Measurements from ENCODE around the gene F13B. TPM values are rescaled to one million over a fixed set of nuclear protein-coding genes. Genes with fewer than 3 reads are reported as not detected.

Gene F13B
- total and polyA plus RNA-seq, 2 of the 4 experiments (the other 2 are of a cell fraction), result not detected

DNA sequence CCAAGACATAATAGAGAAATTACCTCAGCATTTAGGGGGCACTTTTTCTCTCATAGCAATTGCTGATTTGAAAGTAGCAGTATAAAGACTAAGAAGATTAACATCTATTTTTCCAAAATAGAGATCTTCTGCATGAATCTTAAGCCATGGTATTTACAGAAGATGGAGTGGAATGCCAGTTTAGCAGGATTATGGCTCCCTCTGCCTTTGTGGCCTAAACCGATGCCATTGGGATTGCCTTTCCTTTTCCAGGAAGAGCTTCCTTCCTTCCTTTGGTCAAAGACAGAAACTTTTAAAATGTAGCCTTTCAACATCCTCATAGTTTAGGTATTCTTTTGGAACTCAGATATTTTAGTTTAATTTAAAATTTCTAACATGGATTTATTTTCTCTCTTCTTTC, 50.3 kb downstream of the F13B start:
- H4K91ac ChIP-seq (ENCODE audit: insufficient read depth, low read depth, low read length), result no peak overlapping the region
- no peak overlapping the region for H2AK9ac ChIP-seq (replicated peaks; ENCODE audit: low read depth, low read length, poor library complexity)
- no peaks in the 10 kb centered on the region for H3K9me1 ChIP-seq (ENCODE audit: insufficient read depth, low read length)
- H2BK5ac ChIP-seq (ENCODE audit: low read depth, low read length, poor library complexity, severe bottlenecking), result no peak overlapping the region
- no peak overlapping the region for H2BK20ac ChIP-seq (ENCODE audit: low read depth, low read length)
- no peak overlapping the region for H3K18ac ChIP-seq (ENCODE audit: low read depth, low read length)
- no peaks in the 10 kb centered on the region for H3K79me1 ChIP-seq (ENCODE audit: low read depth in 1 of 2, low read length in 2 of 2)
- no peaks in the 10 kb centered on the region for H4K20me1 ChIP-seq (ENCODE audit: insufficient read depth, low read length)
- no TSS peak for BruUV-seq (replicated peaks)
- TF ChIP-seq CEBPB (IDR thresholded peaks at IDR 0.05; ENCODE audit: low read depth, low read length), result no peak
- POLR2A ChIA-PET (ENCODE audit: unreplicated experiment), result no interaction called here
- no peak overlapping the region for H2BK15ac ChIP-seq (ENCODE audit: low read depth, low read length)
- no peak overlapping the region for H4K5ac ChIP-seq (ENCODE audit: low read depth, low read length)
- H2BK120ac ChIP-seq (ENCODE audit: low read depth, low read length), result no peak overlapping the region
- CTCF ChIA-PET, result interaction anchor here (0.6 kb wide), 1 partner anchor 27 kb away, joined by 3 read pairs; no protein-coding TSS in a partner anchor
- H3K27ac ChIP-seq (ENCODE audit: insufficient read depth, low read length), result no peak overlapping the region
- in situ Hi-C loops (cut with MboI; ENCODE audit: low sequenced_read_pairs) (no loop called here), dilution Hi-C loops (cut with HindIII; ENCODE audit: low sequenced_read_pairs, unreplicated experiment) (no loop called here), intact Hi-C loops (cut with micrococcal nuclease) (no loop called here)
- H3K27me3 ChIP-seq (ENCODE audit: control insufficient read depth, insufficient read depth, low read length), result no peaks in the 10 kb centered on the region
- H3K23ac ChIP-seq (ENCODE audit: low read depth, low read length), result no peak overlapping the region
- no peaks in the 10 kb centered on the region for H3K36me3 ChIP-seq (ENCODE audit: control insufficient read depth, insufficient read depth, low read length)
- H3K9ac ChIP-seq (ENCODE audit: low read depth, low read length), result no peak overlapping the region
- no peaks in the 10 kb centered on the region for H3K4me1 ChIP-seq (ENCODE audit: control insufficient read depth, insufficient read depth, low read length)
- no peak for DNase-seq
- no CpG with 5 or more reads among the region's 1 CpG for WGBS, 2 experiments (ENCODE audit: extremely low coverage in 2 of 2, insufficient read length in 1 of 2)
- no peak overlapping the region for H3K4ac ChIP-seq (ENCODE audit: low read depth, low read length)
- H3K4me3 ChIP-seq (ENCODE audit: insufficient read depth, low read depth, low read length), result no peak overlapping the region
- H3K9me3 ChIP-seq (ENCODE audit: control insufficient read depth, insufficient read depth, low read length), result no peaks in the 10 kb centered on the region
- ATAC-seq (ENCODE audit: low read depth), result no peak
- H3K4me2 ChIP-seq (ENCODE audit: low read depth, low read length), result no peak overlapping the region
- no peak overlapping the region for H2AFZ ChIP-seq (replicated peaks; ENCODE audit: low read length, poor library complexity)
- no peak overlapping the region for H3K14ac ChIP-seq (replicated peaks; ENCODE audit: low read depth, low read length)
- no peak overlapping the region for H4K8ac ChIP-seq (ENCODE audit: low read depth in 2 of 2, low read length in 2 of 2)
- no peak overlapping the region for H3K56ac ChIP-seq (ENCODE audit: extremely low read depth, insufficient read depth, low read length)
- H2AK5ac ChIP-seq (ENCODE audit: low read depth, low read length), result no peak overlapping the region
